ENCODE data around the gene CLEC2B. TPM values are rescaled to one million over a fixed set of nuclear protein-coding genes. Genes with fewer than 3 reads are reported as not detected.

CLEC2B gene
- total RNA-seq, 1 experiment from 2014 or later: not detected

DNA sequence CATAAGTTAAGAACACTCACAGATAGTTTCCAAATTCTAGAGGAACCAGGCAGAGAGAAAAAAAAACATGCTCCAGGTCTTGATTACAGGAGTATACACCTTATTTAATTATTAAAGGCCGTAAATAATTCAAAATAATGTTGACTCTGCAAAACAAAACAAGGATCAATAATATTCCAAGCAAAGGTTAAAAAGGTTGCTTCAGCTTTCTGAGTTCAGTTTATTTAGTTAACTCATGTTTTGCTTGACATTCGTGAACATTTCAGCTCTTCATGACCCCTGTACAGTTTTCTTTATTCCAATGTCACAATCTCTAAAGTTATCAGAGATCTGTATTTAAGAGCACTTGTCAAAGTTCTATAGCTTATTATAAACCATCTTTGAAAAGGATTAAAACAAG lies 31.8 kb upstream of the CLEC2B start:
- no TSS peak for BruUV-seq (replicated peaks)
- no peak for DNase-seq
- Mint-ChIP-seq H3K27ac (ENCODE audit: unreplicated experiment) (no peak overlapping the region), H3K27me3 (ENCODE audit: unreplicated experiment) (no peaks in the 10 kb centered on the region), H3K4me1 (ENCODE audit: low read depth, unreplicated experiment) (no peaks in the 10 kb centered on the region), H3K9me3 (ENCODE audit: low read depth, unreplicated experiment) (peaks cover 2% of the 10 kb centered on the region), H3K36me3 (ENCODE audit: insufficient read depth, unreplicated experiment) (no peaks in the 10 kb centered on the region), H3K4me3 (ENCODE audit: low read depth, unreplicated experiment) (no peak overlapping the region)
- intact Hi-C loops (cut with micrococcal nuclease; ENCODE audit: unreplicated experiment): no loop called here
- TF ChIP-seq, protein P1, sequence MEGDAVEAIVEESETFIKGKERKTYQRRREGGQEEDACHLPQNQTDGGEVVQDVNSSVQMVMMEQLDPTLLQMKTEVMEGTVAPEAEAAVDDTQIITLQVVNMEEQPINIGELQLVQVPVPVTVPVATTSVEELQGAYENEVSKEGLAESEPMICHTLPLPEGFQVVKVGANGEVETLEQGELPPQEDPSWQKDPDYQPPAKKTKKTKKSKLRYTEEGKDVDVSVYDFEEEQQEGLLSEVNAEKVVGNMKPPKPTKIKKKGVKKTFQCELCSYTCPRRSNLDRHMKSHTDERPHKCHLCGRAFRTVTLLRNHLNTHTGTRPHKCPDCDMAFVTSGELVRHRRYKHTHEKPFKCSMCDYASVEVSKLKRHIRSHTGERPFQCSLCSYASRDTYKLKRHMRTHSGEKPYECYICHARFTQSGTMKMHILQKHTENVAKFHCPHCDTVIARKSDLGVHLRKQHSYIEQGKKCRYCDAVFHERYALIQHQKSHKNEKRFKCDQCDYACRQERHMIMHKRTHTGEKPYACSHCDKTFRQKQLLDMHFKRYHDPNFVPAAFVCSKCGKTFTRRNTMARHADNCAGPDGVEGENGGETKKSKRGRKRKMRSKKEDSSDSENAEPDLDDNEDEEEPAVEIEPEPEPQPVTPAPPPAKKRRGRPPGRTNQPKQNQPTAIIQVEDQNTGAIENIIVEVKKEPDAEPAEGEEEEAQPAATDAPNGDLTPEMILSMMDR (IDR thresholded peaks at IDR 0.05; ENCODE audit: unreplicated experiment): no peak
- CTCF ChIA-PET: no interaction called here

DNA sequence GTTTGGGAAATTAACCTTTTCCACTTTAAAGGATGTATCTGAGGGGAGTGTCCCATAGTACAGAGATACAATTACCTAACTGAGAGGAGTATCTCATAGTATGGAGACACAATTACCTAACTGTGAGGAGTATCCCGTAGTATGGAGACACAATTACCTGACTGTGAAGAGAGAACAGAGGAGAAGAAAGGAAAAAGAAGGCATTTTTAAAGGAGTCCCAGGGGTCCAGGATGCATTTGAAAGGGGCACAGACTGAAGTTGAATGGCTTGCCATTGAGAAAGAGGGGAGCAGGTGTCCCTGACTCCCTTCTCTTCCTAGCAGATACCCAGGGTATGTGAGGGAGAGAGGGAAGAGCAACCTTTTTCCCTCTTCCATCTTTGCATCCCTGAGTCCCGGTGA lies 30.1 kb upstream of the CLEC2B start:
- DNase-seq: no peak
- no peaks in the 10 kb centered on the region for H3K27me3 Mint-ChIP-seq (ENCODE audit: unreplicated experiment)
- TF ChIP-seq, protein P1 (IDR thresholded peaks at IDR 0.05; ENCODE audit: unreplicated experiment): no peak
- intact Hi-C loops (cut with micrococcal nuclease; ENCODE audit: unreplicated experiment): no loop called here
- no peaks in the 10 kb centered on the region for H3K36me3 Mint-ChIP-seq (ENCODE audit: insufficient read depth, unreplicated experiment)
- CTCF ChIA-PET: no interaction called here
- no peak overlapping the region for H3K4me3 Mint-ChIP-seq (ENCODE audit: low read depth, unreplicated experiment)
- no TSS peak for BruUV-seq (replicated peaks)
- no peaks in the 10 kb centered on the region for H3K4me1 Mint-ChIP-seq (ENCODE audit: low read depth, unreplicated experiment)
- peaks cover 2% of the 10 kb centered on the region for H3K9me3 Mint-ChIP-seq (ENCODE audit: low read depth, unreplicated experiment)
- no peak overlapping the region for H3K27ac Mint-ChIP-seq (ENCODE audit: unreplicated experiment)

DNA sequence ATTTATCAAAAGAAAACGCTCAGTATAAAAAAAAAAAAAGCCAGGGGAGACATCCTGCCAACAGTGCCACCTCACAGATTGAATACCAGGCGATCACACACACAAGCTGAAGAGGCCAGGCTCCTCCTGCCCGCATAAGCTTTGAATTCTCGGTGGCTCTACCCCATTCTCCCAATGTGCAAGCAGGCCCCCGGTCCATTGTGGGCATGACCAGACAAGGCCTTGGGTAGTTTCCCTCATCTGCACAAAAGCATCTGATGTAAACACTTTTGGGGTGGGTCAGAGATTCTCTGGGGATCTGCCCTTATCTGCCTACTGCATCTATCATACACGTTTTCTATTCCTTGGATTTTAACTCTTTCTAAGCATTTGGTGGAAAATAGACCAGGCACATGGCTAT lies 28.4 kb upstream of the CLEC2B start:
- Mint-ChIP-seq H3K27ac (ENCODE audit: unreplicated experiment) (no peak overlapping the region), H3K4me1 (ENCODE audit: low read depth, unreplicated experiment) (no peaks in the 10 kb centered on the region), H3K4me3 (ENCODE audit: low read depth, unreplicated experiment) (no peak overlapping the region), H3K9me3 (ENCODE audit: low read depth, unreplicated experiment) (peaks cover 2% of the 10 kb centered on the region), H3K27me3 (ENCODE audit: unreplicated experiment) (no peaks in the 10 kb centered on the region), H3K36me3 (ENCODE audit: insufficient read depth, unreplicated experiment) (no peaks in the 10 kb centered on the region)
- DNase-seq: no peak
- TF ChIP-seq, protein P1 (IDR thresholded peaks at IDR 0.05; ENCODE audit: unreplicated experiment): no peak
- CTCF ChIA-PET: no interaction called here
- BruUV-seq (replicated peaks): no TSS peak
- intact Hi-C loops (cut with micrococcal nuclease; ENCODE audit: unreplicated experiment): no loop called here

DNA sequence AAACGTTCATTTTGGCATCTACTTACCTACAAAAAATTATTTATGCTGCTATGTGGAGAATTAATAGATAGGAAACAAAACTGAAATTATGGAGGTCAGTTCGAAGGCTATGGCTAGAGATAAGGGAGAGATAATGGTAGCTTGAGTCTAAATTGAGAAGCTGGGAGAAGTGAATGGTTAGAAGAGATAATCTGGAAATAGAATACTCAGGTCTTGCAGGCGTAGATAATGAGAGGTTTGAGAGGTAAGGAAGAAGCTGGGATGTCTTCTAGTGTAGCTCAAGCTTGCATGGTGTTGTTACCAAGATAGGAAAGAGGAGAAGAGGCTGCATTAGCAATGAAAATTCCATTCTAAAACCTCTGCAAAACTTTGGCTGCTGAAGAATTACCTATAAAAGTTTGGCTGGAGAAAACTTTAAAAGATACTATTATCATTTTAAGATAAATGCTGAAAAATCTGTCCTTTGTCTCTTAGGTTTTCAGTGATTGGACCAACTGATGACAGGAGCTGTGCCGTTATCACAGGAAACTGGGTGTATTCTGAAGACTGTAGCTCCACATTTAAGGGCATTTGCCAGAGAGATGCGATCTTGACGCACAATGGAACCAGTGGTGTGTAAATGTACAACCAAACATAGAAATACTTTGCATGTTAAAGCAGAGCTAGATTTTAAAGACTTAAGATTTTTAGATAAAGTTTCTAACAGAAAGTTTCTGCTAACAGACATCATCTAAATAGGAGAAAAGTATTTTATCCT lies 26.2 kb upstream of the CLEC2B start:
- Mint-ChIP-seq H3K4me3 (ENCODE audit: low read depth, unreplicated experiment) (no peak overlapping the region), H3K27me3 (ENCODE audit: unreplicated experiment) (no peaks in the 10 kb centered on the region), H3K4me1 (ENCODE audit: low read depth, unreplicated experiment) (no peaks in the 10 kb centered on the region), H3K36me3 (ENCODE audit: insufficient read depth, unreplicated experiment) (no peaks in the 10 kb centered on the region), H3K9me3 (ENCODE audit: low read depth, unreplicated experiment) (no peaks in the 10 kb centered on the region), H3K27ac (ENCODE audit: unreplicated experiment) (no peak overlapping the region)
- intact Hi-C loops (cut with micrococcal nuclease; ENCODE audit: unreplicated experiment): no loop called here
- CTCF ChIA-PET: interaction anchor here (0.5 to 1.2 kb wide), 3 partner anchors 8 to 218 kb away, joined by 3 read pairs; no protein-coding TSS in a partner anchor
- TF ChIP-seq, protein P1 (IDR thresholded peaks at IDR 0.05; ENCODE audit: unreplicated experiment): no peak
- no TSS peak for BruUV-seq (replicated peaks)
- no peak for DNase-seq
